ENCODE results near the gene EDEM2. TPM values are rescaled to one million over a fixed set of nuclear protein-coding genes. Genes with fewer than 3 reads are reported as not detected.

The EDEM2 gene
- total and polyA plus RNA-seq, 7 donors = 5.0 to 20.4 (median 8.3) TPM

- intact Hi-C loops (cut with DNase I) = no loop called here
- Histone ChIP-seq H3K4me1 (no peaks in the 10 kb centered on the region), H3K9me3 (no peaks in the 10 kb centered on the region), H3K27ac (no peak overlapping the region), H3K36me3 (ENCODE audit: insufficient read depth in 1 of 2, low read depth in 1 of 2) (peaks cover 0 to 26% of the 10 kb centered on the region in 2 donors), H3K4me3 (no peak overlapping the region), H3K27me3 (ENCODE audit: insufficient read depth in 3 of 3, low read length in 2 of 3) (no peaks in the 10 kb centered on the region)
- TF ChIP-seq, protein P1, sequence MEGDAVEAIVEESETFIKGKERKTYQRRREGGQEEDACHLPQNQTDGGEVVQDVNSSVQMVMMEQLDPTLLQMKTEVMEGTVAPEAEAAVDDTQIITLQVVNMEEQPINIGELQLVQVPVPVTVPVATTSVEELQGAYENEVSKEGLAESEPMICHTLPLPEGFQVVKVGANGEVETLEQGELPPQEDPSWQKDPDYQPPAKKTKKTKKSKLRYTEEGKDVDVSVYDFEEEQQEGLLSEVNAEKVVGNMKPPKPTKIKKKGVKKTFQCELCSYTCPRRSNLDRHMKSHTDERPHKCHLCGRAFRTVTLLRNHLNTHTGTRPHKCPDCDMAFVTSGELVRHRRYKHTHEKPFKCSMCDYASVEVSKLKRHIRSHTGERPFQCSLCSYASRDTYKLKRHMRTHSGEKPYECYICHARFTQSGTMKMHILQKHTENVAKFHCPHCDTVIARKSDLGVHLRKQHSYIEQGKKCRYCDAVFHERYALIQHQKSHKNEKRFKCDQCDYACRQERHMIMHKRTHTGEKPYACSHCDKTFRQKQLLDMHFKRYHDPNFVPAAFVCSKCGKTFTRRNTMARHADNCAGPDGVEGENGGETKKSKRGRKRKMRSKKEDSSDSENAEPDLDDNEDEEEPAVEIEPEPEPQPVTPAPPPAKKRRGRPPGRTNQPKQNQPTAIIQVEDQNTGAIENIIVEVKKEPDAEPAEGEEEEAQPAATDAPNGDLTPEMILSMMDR (IDR thresholded peaks at IDR 0.05) = no peak
- 57 to 67% (median 63%) methylated on average over 4 of the region's 4 CpGs for WGBS, 3 donors
- peak in 2 of 4 donors; percentile 21 to 39 for ATAC-seq
- DNase-seq = no peak
Measured at GRCh38 chr20:35111141-35111888, 35.8 kb downstream of the EDEM2 start.

DNA sequence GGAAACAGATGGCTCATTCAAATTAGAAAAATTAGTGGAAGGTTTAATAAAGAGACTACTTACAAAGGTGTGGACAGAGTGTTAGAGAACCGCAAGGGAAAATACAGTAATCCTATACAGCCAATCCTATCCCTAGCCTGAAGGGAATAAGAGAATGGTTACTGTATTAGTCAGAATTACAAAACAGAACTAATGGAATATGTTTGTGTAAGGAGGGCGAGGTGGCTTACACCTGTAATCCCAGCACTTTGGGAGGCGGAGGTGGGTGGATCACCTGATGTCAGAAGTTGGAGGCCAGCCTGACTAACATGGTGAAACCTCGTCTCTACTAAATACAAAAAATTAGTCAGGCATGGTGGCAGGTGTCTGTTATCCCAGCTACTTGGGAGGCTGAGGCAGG lies 38.2 kb downstream of the EDEM2 start:
- H3K36me3 ChIP-seq (ENCODE audit: insufficient read depth in 1 of 2, low read depth in 1 of 2) = peaks cover 0 to 4% of the 10 kb centered on the region in 2 donors
- TF ChIP-seq, protein P1 (IDR thresholded peaks at IDR 0.05) = no peak
- DNase-seq = no peak
- no peak overlapping the region for H3K27ac ChIP-seq
- WGBS, 3 donors = 84 to 92% (median 90%) methylated on average over 4 of the region's 4 CpGs
- ATAC-seq = no peak
- intact Hi-C loops (cut with DNase I) = no loop called here
- no peak overlapping the region for H3K4me3 ChIP-seq
- H3K27me3 ChIP-seq (ENCODE audit: insufficient read depth in 3 of 3, low read length in 2 of 3) = no peaks in the 10 kb centered on the region
- H3K9me3 ChIP-seq = no peaks in the 10 kb centered on the region
- no peaks in the 10 kb centered on the region for H3K4me1 ChIP-seq

DNA sequence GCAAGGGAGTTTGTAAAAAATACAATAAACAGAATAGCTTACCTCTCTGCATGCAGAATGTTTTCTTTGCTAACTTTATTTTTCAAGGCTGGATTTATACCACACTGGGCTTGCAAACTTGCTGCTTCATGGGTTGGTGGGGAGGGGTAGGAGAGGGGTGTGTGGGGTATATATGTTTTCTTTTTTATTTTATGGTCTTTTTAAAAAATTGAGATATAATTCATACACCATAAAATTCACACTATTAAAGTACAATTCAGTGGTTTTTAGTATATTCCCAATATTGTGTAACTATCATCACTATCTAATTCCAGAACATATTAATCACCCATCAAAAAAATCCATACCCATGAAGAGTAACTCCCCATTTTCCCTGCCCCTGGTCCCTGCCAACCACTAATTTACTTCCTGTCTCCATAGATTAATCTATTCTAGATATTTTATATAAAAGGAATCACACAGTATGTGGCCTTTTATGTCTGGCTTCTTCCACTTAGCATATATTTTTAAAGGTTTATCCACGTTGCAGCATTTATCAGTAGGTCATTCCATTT lies 40.2 kb downstream of the EDEM2 start:
- WGBS, 3 donors = 89 to 96% (median 95%) methylated on average over 1 of the region's 1 CpG
- Histone ChIP-seq H3K4me3 (no peak overlapping the region), H3K4me1 (no peaks in the 10 kb centered on the region), H3K27me3 (ENCODE audit: insufficient read depth in 3 of 3, low read length in 2 of 3) (no peaks in the 10 kb centered on the region), H3K36me3 (ENCODE audit: insufficient read depth in 1 of 2, low read depth in 1 of 2) (peaks cover 0 to 4% of the 10 kb centered on the region in 2 donors), H3K9me3 (no peaks in the 10 kb centered on the region), H3K27ac (no peak overlapping the region)
- TF ChIP-seq, protein P1 (IDR thresholded peaks at IDR 0.05) = no peak
- intact Hi-C loops (cut with DNase I) = no loop called here
- DNase-seq (no peak), ATAC-seq (no peak)

- 72 to 77% (median 76%) methylated on average over 3 of the region's 3 CpGs for WGBS, 3 donors
- H3K27ac ChIP-seq = no peak overlapping the region
- intact Hi-C loops (cut with DNase I) = no loop called here
- H3K4me1 ChIP-seq = no peaks in the 10 kb centered on the region
- no peak overlapping the region for H3K4me3 ChIP-seq
- DNase-seq (no peak), ATAC-seq (no peak)
- peaks cover 0 to 4% of the 10 kb centered on the region in 2 donors for H3K36me3 ChIP-seq (ENCODE audit: insufficient read depth in 1 of 2, low read depth in 1 of 2)
- TF ChIP-seq, protein P1 (IDR thresholded peaks at IDR 0.05) = no peak
- H3K27me3 ChIP-seq (ENCODE audit: insufficient read depth in 3 of 3, low read length in 2 of 3) = no peaks in the 10 kb centered on the region
- H3K9me3 ChIP-seq = no peaks in the 10 kb centered on the region
Measured at GRCh38 chr20:35104685-35105295, 42.3 kb downstream of the EDEM2 start.
